Hindlimb muscle (tissue), 1 donor: Measurements from ENCODE around the gene AMZ2. TPM values are rescaled to one million over a fixed set of nuclear protein-coding genes. Genes with fewer than 3 reads are reported as not detected.
"Not testable (repeated sequence)": the region's sequence is repeated elsewhere in the genome, so short reads cannot be mapped to it uniquely, and the experiment has no call there.

ENCODE experiments used
- DNase-seq: peaks from one replicate; pipeline ENCODE4 v3.0.0-alpha.2; 2013
- polyA plus RNA-seq: library from polyadenylated mRNA; unstranded; fragments of 120-200 nt; gene quantifications from one replicate; pipeline ENCODE4 v1.2.1, GENCODE V29; 2013; ENCODE audit not compliant: insufficient read length

The AMZ2 gene
- polyA plus RNA-seq, 1 donor = 65.3 TPM

DNA sequence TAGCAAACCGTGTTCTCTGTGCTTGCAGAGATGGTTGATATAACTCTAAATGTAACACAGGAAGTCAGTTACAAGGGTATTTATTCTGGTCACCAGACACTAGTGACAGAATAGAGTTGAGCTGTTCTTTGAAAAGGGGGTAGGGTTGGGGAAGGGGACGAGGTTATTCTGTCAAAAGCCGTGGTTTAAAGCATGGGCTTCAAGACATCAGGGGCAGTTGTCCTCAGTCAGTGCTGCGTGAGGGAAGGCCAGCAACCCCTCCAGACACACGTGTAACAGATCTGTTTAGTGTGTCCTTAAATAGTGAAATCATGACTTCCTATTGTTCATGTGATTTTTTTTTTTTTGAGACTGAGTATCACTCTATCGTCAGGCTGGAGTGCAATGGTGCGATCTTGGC lies 5.6 kb downstream of the AMZ2 start:
- DNase-seq = not testable (repeated sequence)

- DNase-seq = no peak
Observed at GRCh38 chr17:68255151-68255550, 7.3 kb downstream of the AMZ2 start.

GRCh38 chr17:68255731-68256538 lies 8.1 kb downstream of the AMZ2 start:
- DNase-seq = no peak

GRCh38 chr17:68256701-68257100 lies 8.9 kb downstream of the AMZ2 start:
- not testable (repeated sequence) for DNase-seq

- DNase-seq = no peak
Observed at GRCh38 chr17:68257934-68258333, 10.1 kb downstream of the AMZ2 start.

- not testable (repeated sequence) for DNase-seq
Observed at GRCh38 chr17:68258890-68259647, 11.2 kb downstream of the AMZ2 start.

DNA sequence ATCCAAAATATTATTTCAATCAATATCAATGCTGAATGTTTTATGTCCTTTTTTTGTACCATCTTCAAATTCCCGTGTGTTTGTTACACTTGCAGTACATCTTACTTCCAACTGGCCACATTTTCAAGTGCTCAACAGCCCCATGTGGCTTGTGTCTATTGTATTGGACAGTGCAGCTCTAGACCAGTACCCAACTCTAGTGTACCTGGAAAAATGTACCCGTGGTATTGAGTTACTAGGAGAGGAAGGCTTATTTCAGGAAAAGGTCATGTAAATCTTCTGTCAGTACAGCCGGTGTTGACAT lies 11.8 kb downstream of the AMZ2 start:
- not testable (repeated sequence) for DNase-seq

DNA sequence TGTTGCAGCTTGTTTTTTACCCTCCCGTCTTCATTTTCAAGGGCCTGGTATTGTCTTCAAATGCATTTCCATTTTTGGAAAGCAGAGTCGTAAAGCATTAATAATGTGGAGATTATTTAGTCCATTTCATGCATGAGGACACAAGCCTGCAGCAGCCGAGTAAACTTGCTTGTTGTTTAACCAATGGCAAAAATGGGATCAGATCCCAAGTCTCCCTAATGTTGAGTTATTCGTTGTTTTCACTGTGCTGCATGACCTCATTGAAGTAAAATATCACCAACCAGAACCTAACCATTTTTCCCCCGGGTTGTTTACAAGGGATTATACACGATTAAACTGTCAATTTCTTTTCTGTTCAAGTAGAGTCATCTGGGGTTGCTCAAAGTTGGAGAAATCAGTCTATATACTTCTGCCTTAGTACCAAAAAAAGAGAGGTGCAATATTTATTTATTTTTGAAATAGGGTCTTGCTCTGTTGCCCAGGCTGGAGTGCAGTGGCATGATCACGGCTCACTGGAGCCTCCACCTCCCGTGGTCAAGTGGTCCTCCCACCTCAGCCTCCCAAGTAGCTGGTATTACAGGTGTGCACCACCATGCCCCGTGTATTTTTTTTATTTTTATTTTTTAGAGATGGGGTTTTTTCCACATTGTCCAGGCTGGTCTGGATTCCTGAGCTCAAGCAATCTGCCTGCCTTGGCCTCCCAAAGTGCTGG lies 12.4 kb downstream of the AMZ2 start:
- no peak for DNase-seq

DNA sequence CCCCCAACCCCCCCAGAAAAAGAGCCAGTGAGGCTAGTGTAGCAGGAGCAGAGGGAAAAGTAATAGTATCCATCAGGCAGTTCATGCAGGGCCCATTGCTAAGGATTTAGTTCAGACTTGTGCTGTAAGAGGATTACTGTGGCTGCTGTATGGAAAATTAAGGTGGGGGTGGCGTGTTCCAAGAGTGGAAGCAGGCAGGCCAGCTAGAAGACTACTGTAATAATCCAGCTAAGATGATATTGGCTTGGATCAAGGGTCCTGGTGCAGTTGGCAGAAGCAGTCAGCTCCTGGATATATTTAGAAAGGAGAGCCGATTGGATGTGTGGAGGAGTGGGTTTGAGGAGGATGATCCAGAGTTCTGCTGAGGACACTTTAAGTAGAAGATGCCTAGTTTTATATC lies 14.6 kb downstream of the AMZ2 start:
- not testable (repeated sequence) for DNase-seq

GRCh38 chr17:68263101-68263681 lies 15.3 kb downstream of the AMZ2 start:
- DNase-seq = not testable (repeated sequence)

- DNase-seq = not testable (repeated sequence)
Observed at GRCh38 chr17:68265833-68266232, 18.0 kb downstream of the AMZ2 start.

- no peak for DNase-seq
Observed at GRCh38 chr17:68273722-68274121, 25.9 kb downstream of the AMZ2 start.

DNA sequence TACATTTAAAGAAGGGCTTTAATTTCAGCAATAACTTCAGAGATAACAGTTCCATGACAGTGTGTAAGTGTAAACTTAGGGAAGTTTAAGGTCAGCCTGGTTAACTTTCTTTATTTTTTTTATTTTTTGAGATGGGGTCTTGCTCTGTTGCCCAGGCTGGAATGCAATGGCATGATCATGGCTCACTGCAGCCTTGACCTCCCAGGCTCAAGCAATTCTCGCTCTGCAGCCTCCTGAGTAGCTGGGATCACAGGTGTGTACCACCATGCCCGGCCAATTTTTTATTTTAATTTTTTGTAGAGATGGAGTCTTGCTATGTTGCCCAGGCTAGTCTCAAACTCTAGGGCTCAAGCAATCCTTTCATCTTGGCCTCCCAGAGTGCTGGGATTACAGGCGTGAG lies 28.5 kb downstream of the AMZ2 start:
- DNase-seq = not testable (repeated sequence)

GRCh38 chr17:68277807-68278206 lies 30.0 kb downstream of the AMZ2 start:
- no peak for DNase-seq

GRCh38 chr17:68281965-68282364 lies 34.1 kb downstream of the AMZ2 start:
- DNase-seq = not testable (repeated sequence)

DNA sequence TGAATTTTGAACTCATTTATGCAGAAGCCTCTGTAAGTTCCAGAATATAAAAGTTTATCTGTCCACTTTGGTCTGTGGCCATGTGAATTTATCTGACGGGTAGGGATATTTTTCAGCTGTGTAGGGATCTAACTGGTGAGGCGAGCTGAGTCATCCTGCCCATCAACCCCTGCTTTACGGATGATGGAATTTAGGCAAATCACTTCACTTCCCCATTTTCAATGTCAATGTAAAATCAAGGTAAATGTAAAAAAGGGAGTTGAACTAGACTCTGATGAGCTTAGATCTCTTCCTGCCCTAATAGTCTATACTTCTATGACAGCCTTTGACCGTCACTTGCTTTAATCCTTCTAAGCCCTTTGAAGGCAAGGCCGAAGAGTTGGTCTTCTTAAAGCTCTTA lies 40.5 kb downstream of the AMZ2 start:
- no peak for DNase-seq

DNA sequence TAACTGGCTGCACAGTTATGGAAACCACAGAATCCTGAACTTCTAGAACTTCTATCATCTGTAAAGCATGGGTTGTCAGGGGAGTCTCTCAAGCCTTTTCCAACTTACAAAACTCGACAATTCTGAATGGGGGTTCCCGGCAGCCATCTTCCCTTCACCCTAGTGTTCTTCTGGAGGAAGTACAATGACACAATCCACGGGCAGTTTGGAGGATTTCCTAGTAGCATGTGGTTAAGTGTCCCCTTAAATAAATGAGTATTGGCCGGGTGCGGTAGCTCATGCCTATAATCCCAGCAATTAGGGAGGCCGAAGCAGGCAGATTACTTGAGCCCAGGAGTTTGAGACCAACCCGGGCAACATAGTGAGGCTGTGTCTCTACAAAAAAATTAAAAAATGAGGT lies 41.0 kb downstream of the AMZ2 start:
- no peak for DNase-seq

DNA sequence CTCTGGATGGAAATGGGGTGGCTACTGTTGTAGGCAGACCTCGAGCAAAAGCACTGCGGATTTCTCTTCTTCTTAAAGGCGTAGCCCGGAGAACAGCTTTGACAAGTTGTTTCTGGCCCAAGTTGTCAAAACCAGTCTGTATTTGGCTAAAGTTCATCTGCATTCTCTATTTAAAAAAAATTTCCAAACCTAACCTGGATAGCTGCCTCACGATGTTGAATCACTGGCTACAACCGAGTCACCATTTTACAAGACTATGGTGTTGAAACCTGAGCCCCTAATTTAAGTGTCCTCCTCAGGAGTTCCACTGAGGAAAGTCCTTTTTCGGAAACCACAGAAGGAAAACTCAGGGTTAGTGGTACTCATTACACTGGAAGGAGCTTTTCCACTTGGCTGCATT lies 41.6 kb downstream of the AMZ2 start:
- no peak for DNase-seq

- no peak for DNase-seq
Observed at GRCh38 chr17:68289936-68290267, 42.1 kb downstream of the AMZ2 start.

GRCh38 chr17:68290268-68290954 lies 42.6 kb downstream of the AMZ2 start:
- no peak for DNase-seq

GRCh38 chr17:68290955-68291835 lies 43.4 kb downstream of the AMZ2 start, which contains the start of the genes ARSG and SLC16A6:
Gene ARSG, plus strand, starts transcription at chr17:68291495. Its CDS starts 15,999 bp downstream, at chr17:68307494.
Gene SLC16A6, minus strand, starts transcription at chr17:68291127. Its CDS starts 12,807 bp downstream, at chr17:68278320.
- peak; percentile 72 for DNase-seq
